Caco-2 (cell line): ENCODE measurements around the gene SNX30. TPM values are rescaled to one million over a fixed set of nuclear protein-coding genes. Genes with fewer than 3 reads are reported as not detected.

Experiments
- BruUV-seq: library from RNA; stranded (reverse); fragments of 400-500 nt; replicated peaks from 2 replicates; lab custom pipeline; 2021; lab: Mats Ljungman, UMichigan
- CTCF ChIA-PET: fragments of 300-600 bp; sonication (Branson Sonifier 250); formaldehyde crosslinking; loops from one replicate; lab custom pipeline; 2022; ENCODE audit warnings: antibody characterized with exemption; lab: Charles Lee
- POLR2A ChIA-PET: fragments of 300-600 bp; sonication (Branson Sonifier 250); formaldehyde crosslinking; loops from one replicate; lab custom pipeline; 2022; ENCODE audit warnings: antibody characterized with exemption; lab: Charles Lee
- DNase-seq, 2 experiments: peaks; one replicate each; pipeline versions ENCODE4 v3.0.0 to v3.0.0-alpha.2; 2020 to 2022
- H3K27me3 ChIP-seq: replicated peaks from 2 replicates; pipeline ENCODE4 v1.6.0; 2011; ENCODE audit warnings: low read length; ENCODE audit not compliant: control insufficient read depth, insufficient read depth
- H3K36me3 ChIP-seq: 2 replicates; pipeline ENCODE4 v1.5.1; 2011; ENCODE audit warnings: low read length; ENCODE audit not compliant: control insufficient read depth, insufficient read depth
- H3K4me1 ChIP-seq: fragments of 250-450 bp; sonication (Bioruptor Pico); 2 replicates; pipeline ENCODE4 v1.5.1; 2020; ENCODE audit warnings: mild to moderate bottlenecking
- H3K4me3 ChIP-seq: 2 replicates; pipeline ENCODE4 v1.5.1; 2011; ENCODE audit warnings: low read depth, mild to moderate bottlenecking, control low read depth, low read length
- H3K9me3 ChIP-seq: fragments of 250-450 bp; sonication (Bioruptor Pico); 2 replicates; pipeline ENCODE4 v1.5.1; 2020; ENCODE audit warnings: mild to moderate bottlenecking, moderate library complexity
- H3K27ac Mint-ChIP-seq: one replicate; pipeline ENCODE4 v1.8.0; 2022; ENCODE audit warnings: mixed read lengths; ENCODE audit not compliant: unreplicated experiment
- H3K27me3 Mint-ChIP-seq: one replicate; pipeline ENCODE4 v1.8.0; 2022; ENCODE audit warnings: mixed read lengths; ENCODE audit not compliant: insufficient read depth, unreplicated experiment
- H3K36me3 Mint-ChIP-seq: one replicate; pipeline ENCODE4 v1.8.0; 2022; ENCODE audit warnings: mild to moderate bottlenecking, mixed read lengths; ENCODE audit not compliant: insufficient read depth, unreplicated experiment
- H3K4me1 Mint-ChIP-seq: one replicate; pipeline ENCODE4 v1.8.0; 2022; ENCODE audit warnings: low read depth, mixed read lengths; ENCODE audit not compliant: unreplicated experiment
- H3K4me3 Mint-ChIP-seq: one replicate; pipeline ENCODE4 v1.8.0; 2022; ENCODE audit warnings: mild to moderate bottlenecking, moderate library complexity, mixed read lengths; ENCODE audit not compliant: unreplicated experiment
- H3K9me3 Mint-ChIP-seq: one replicate; pipeline ENCODE4 v1.8.0; 2022; ENCODE audit warnings: mixed read lengths; ENCODE audit not compliant: unreplicated experiment
- CTCF ChIP-seq, 2 experiments: fragments of 200-600 bp in 1 of 2; IDR thresholded peaks; 1 replicate in 1 of 2; 2 replicates in 1 of 2; pipeline versions ENCODE4 v1.5.1 to v1.8.0; 2011 to 2022; ENCODE audit warnings: antibody characterized with exemption in 1 of 2, control low read depth in 1 of 2, inconsistent platforms in 1 of 2, low read depth in 1 of 2, low read length in 1 of 2, mild to moderate bottlenecking in 1 of 2, moderate library complexity in 1 of 2; ENCODE audit not compliant: insufficient read depth in 1 of 2, severe bottlenecking in 1 of 2, unreplicated experiment in 1 of 2
- intact Hi-C: fragments of 100-400 bp; cut with micrococcal nuclease; formaldehyde crosslinking; loops from one replicate; pipeline ENCODE4 v1.10.0; 2022; ENCODE audit not compliant: unreplicated experiment
- total RNA-seq: library from RNA; stranded (reverse); gene quantifications from 2 replicates; pipeline ENCODE4 v1.2.3, GENCODE V29; 2022

The SNX30 gene
- total RNA-seq, 1 experiment from 2014 or later, result 21.8 TPM

- peak; percentile 52 to 80 for DNase-seq
- H3K27ac Mint-ChIP-seq, result peak overlapping the region; percentile 69
- H3K4me3 Mint-ChIP-seq, result peak overlapping the region; percentile 47
- BruUV-seq, result no TSS peak
- ChIA-PET POLR2A (interaction anchor here (0.5 to 0.9 kb wide), 2 partner anchors 14 to 33 kb away, joined by 3 to 4 read pairs; partner anchors contain the start of gene INIP), CTCF (interaction anchor here (1.9 kb wide), 1 partner anchor 14 kb away, joined by 5 read pairs; the partner anchor contains the start of gene INIP)
- Histone ChIP-seq H3K4me1 (peaks cover 11% of the 10 kb centered on the region), H3K36me3 (no peaks in the 10 kb centered on the region; the same call in 1 of the 2 replicates), H3K9me3 (0 out of 2 replicates have a peak, but pooled peaks cover 5% of the 10 kb centered on the region), H3K4me3 (no peak overlapping the region), H3K27me3 (no peaks in the 10 kb centered on the region)
- peaks cover 8% of the 10 kb centered on the region for H3K4me1 Mint-ChIP-seq
- no peaks in the 10 kb centered on the region for H3K36me3 Mint-ChIP-seq
- no peaks in the 10 kb centered on the region for H3K9me3 Mint-ChIP-seq
- no peak for TF ChIP-seq CTCF (IDR thresholded peaks at IDR 0.05; ENCODE audit: insufficient read depth in 1 of 2, low read depth in 1 of 2, low read length in 1 of 2, severe bottlenecking in 1 of 2, unreplicated experiment in 1 of 2)
- no peaks in the 10 kb centered on the region for H3K27me3 Mint-ChIP-seq
- intact Hi-C loops, result no loop called here
Measured at GRCh38 chr9:112731971-112732370, 18.6 kb upstream of the SNX30 start.

DNA sequence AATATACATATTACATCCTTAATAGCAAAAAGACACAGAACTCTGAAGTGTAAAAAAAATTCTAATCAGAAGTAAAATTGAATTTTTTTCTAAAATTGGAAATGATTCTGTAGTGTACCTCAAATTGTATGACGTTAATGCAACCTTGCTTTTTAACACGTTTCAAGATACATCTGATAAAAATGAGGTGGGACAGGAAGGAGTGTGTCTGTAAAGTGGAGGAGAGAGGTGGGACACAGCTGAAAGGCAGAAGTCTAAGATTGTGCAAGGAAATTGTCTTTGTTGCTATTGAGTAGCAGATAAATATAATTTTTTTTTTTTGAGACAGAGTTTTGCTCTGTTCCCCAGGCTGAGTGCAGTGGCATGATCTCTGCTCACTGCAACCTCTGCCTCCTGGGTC is 15.7 kb upstream of the SNX30 start:
- Mint-ChIP-seq H3K9me3 (no peaks in the 10 kb centered on the region), H3K4me1 (peaks cover 19% of the 10 kb centered on the region), H3K27ac (no peak overlapping the region), H3K4me3 (no peak overlapping the region), H3K36me3 (no peaks in the 10 kb centered on the region), H3K27me3 (no peaks in the 10 kb centered on the region)
- POLR2A ChIA-PET, result no interaction called here
- DNase-seq, result no peak
- H3K4me3 ChIP-seq, result no peak overlapping the region
- H3K4me1 ChIP-seq, result peaks cover 27% of the 10 kb centered on the region
- no TSS peak for BruUV-seq
- 0 out of 2 replicates have a peak, but pooled peaks cover 5% of the 10 kb centered on the region for H3K9me3 ChIP-seq
- CTCF ChIA-PET, result no interaction called here
- no peaks in the 10 kb centered on the region for H3K27me3 ChIP-seq
- no peaks in the 10 kb centered on the region; the same call in 1 of the 2 replicates for H3K36me3 ChIP-seq
- intact Hi-C loops, result no loop called here
- no peak for TF ChIP-seq CTCF (IDR thresholded peaks at IDR 0.05; ENCODE audit: insufficient read depth in 1 of 2, low read depth in 1 of 2, low read length in 1 of 2, severe bottlenecking in 1 of 2, unreplicated experiment in 1 of 2)

GRCh38 chr9:112743216-112743836 is 7.2 kb upstream of the SNX30 start:
- no TSS peak for BruUV-seq
- Mint-ChIP-seq H3K27ac (no peak overlapping the region), H3K4me3 (no peak overlapping the region), H3K36me3 (no peaks in the 10 kb centered on the region), H3K9me3 (no peaks in the 10 kb centered on the region), H3K27me3 (no peaks in the 10 kb centered on the region), H3K4me1 (peaks cover 6% of the 10 kb centered on the region)
- POLR2A ChIA-PET, result no interaction called here
- Histone ChIP-seq H3K9me3 (no peaks in the 10 kb centered on the region), H3K4me1 (peaks cover 6% of the 10 kb centered on the region; the same call in 1 of the 2 replicates), H3K4me3 (no peak overlapping the region), H3K27me3 (no peaks in the 10 kb centered on the region), H3K36me3 (no peaks in the 10 kb centered on the region)
- DNase-seq, result peak in 1 of 2 experiments; percentile 36
- CTCF ChIA-PET, result interaction anchor here (0.5 to 1.6 kb wide), 4 partner anchors 25 to 76 kb away, joined by 5 to 10 read pairs (median 8); partner anchors contain the start of gene INIP
- intact Hi-C loops, result loop anchor here (1.0 kb wide), 2 partner anchors 50 to 77 kb away; no protein-coding TSS in a partner anchor
- TF ChIP-seq CTCF (IDR thresholded peaks at IDR 0.05; ENCODE audit: insufficient read depth in 1 of 2, low read depth in 1 of 2, low read length in 1 of 2, severe bottlenecking in 1 of 2, unreplicated experiment in 1 of 2), result peak; percentile 24 to 38
